Muscle layer of duodenum (tissue), 2 donors: ENCODE measurements around the gene MYH3.

Source experiments
- H3K27ac ChIP-seq: one replicate; pipeline ENCODE4 v1.7.0; 2013; ENCODE audit warnings: mild to moderate bottlenecking, low read length
- H3K27me3 ChIP-seq: one replicate; pipeline ENCODE4 v1.7.0; 2013; ENCODE audit warnings: low read depth, mild to moderate bottlenecking, control low read depth, low read length
- H3K36me3 ChIP-seq, 2 donors: one replicate each; pipeline ENCODE4 v1.7.0; 2013; ENCODE audit warnings: low read length in 2 of 2, control low read depth in 1 of 2, mild to moderate bottlenecking in 1 of 2; ENCODE audit not compliant: insufficient read depth in 2 of 2, control insufficient read depth in 1 of 2
- H3K4me1 ChIP-seq, 2 donors: one replicate each; pipeline ENCODE4 v1.7.0; 2013; ENCODE audit warnings: low read length in 2 of 2, mild to moderate bottlenecking in 2 of 2, control low read depth in 1 of 2, moderate library complexity in 1 of 2; ENCODE audit not compliant: insufficient read depth in 2 of 2, control insufficient read depth in 1 of 2
- H3K4me3 ChIP-seq, 2 donors: one replicate each; pipeline ENCODE4 v1.7.0; 2013; ENCODE audit warnings: low read length in 2 of 2, low read depth in 1 of 2, mild to moderate bottlenecking in 1 of 2
- H3K9me3 ChIP-seq, 2 donors: one replicate each; pipeline ENCODE4 v1.7.0; 2013; ENCODE audit warnings: low read length in 2 of 2, control low read depth in 1 of 2, mild to moderate bottlenecking in 1 of 2; ENCODE audit not compliant: control insufficient read depth in 1 of 2
- donor health status: healthy.

The MYH3 gene

DNA sequence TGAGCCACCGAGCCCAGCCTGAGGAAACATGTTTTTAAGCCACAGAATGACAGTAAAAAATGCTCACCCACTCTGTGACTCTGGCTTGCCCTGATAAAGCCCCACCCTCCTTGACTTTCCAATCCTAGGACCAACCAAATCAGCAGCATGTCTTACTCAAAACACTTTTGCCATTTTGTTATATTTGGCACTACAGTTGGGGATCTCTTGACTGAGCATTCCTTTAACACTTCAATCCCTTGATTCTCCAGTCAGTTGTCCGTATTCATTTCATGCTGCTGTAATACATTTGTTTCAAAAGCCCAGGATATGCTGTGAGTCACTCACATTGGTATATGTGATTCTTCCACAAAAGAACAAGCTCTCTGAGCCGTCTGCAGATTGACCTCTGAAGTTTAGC, 8.2 kb downstream of the MYH3 start:
- Histone ChIP-seq H3K4me3 (no peak overlapping the region), H3K27me3 (no peaks in the 10 kb centered on the region), H3K36me3 (peaks cover 0 to 5% of the 10 kb centered on the region in 2 donors), H3K27ac (no peak overlapping the region), H3K4me1 (no peaks in the 10 kb centered on the region), H3K9me3 (no peaks in the 10 kb centered on the region)

DNA sequence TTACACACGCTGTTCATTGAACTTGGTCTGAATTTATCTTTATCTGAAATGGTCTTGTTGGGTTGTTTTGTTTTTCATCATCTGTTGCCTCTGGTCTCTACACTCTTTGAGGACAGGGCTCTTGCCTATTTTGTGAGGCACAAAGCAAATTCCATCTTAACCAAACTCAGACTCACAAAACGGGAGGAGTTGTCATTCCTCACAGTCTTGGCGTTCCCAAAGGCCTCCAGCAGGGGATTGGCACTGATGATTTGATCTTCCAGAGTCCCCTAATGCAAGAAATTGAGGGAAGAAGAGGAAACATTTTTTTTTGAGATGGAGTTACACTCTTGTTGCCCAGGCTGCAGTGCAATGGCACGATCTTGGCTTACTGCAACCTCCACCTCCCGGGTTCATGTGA, 8.7 kb downstream of the MYH3 start:
- H3K4me3 ChIP-seq: no peak overlapping the region
- H3K27ac ChIP-seq: no peak overlapping the region
- H3K27me3 ChIP-seq: no peaks in the 10 kb centered on the region
- no peaks in the 10 kb centered on the region for H3K4me1 ChIP-seq
- no peaks in the 10 kb centered on the region for H3K9me3 ChIP-seq
- H3K36me3 ChIP-seq: peaks cover 0 to 5% of the 10 kb centered on the region in 2 donors

DNA sequence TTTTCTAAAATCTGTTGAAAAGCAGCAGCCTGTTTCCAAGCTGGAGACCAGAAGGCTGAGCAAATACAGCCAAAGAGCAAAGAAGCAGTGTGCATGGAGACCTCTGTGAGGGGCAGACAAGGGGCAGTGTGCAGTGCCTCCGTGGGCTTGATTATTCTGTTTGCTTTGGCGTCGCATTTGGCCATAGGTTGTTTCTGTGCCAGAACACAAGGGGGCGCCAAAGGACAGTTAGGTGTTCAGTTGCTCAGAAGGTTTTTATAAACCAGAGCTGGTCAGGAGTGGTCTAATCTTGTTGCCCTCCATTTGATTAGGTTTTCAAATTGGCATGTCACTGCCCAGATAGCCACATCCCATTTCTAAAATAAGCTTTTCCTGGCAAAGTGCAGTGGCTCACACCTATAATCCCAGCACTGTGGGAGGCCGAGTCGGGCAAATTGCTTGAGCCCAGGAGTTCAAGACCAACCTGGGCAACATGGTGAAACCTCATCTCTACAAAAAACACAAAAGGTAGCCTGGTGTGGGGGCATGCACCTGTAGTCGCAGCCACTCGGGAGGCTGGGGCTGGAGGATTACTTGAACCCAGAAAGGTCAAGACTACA, 10.6 kb downstream of the MYH3 start:
- Histone ChIP-seq H3K4me1 (no peaks in the 10 kb centered on the region), H3K27me3 (no peaks in the 10 kb centered on the region), H3K9me3 (no peaks in the 10 kb centered on the region), H3K27ac (no peak overlapping the region), H3K36me3 (peaks cover 0 to 11% of the 10 kb centered on the region in 2 donors), H3K4me3 (no peak overlapping the region)

DNA sequence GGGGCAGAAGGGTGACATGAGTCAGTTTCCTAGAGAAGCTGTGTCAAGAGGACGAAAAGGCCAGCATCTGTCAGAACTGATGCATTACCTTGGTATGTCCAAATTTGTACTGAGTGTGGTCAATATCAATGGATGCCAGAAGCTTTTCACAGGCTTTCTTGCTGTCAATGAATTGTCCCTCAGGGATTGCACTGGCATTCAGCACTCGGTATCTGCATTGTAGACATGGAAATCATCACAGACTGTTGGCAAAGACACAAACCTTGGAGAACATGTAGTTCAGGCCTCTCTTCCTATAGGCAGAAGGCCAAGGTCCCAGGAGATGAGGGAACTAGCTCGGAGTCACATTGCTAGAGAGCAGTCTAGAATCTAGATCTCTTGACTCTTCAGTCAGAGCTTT, 16.6 kb downstream of the MYH3 start:
- Histone ChIP-seq H3K4me3 (no peak overlapping the region), H3K27me3 (no peaks in the 10 kb centered on the region), H3K9me3 (no peaks in the 10 kb centered on the region), H3K27ac (no peak overlapping the region), H3K4me1 (no peaks in the 10 kb centered on the region), H3K36me3 (peaks cover 19 to 41% of the 10 kb centered on the region in 2 donors)

DNA sequence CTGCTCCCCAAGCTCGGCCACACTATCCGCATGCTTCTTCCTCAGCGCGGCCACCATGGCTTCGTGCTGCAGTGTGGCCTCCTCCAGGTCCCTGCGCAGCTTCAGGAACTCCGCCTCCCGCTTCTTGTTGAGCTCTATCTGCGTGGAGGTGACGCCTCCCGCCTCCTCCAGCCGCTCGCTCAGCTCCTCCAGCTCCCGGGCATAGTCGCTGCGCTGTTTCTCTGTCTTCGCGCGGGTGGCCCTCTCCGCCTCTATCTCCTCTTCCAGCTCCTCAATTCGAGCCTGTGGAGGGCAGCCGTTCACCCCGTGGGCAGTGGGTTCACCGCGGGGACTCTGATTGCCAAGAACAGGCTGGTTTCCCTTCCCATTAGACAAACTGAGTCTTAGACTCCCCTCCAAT, 19.0 kb downstream of the MYH3 start:
- Histone ChIP-seq H3K9me3 (no peaks in the 10 kb centered on the region), H3K4me1 (no peaks in the 10 kb centered on the region), H3K36me3 (peaks cover 19 to 49% of the 10 kb centered on the region in 2 donors), H3K4me3 (no peak overlapping the region), H3K27ac (no peak overlapping the region), H3K27me3 (no peaks in the 10 kb centered on the region)

DNA sequence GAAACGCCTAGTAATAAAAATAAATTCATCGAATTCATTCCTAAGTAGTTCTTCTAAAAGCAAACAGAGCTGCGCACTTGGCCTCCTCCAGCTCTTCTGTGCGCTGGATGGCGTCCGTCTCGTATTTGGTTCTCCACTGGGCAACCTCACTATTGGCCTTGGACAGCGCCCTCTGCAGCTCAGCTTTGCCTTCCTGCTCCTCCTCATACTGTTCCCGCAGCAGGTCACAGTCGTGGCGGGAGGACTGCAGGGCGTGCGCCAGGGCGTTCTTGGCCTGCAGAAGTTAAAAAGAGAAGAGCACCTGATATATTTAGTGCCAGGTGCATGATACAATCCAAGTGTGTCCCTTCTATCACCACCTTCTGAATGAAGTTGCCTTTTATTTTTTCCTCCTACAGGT, 21.8 kb downstream of the MYH3 start:
- no peaks in the 10 kb centered on the region for H3K9me3 ChIP-seq
- no peak overlapping the region for H3K4me3 ChIP-seq
- no peaks in the 10 kb centered on the region for H3K27me3 ChIP-seq
- H3K36me3 ChIP-seq: peaks cover 14 to 42% of the 10 kb centered on the region in 2 donors
- no peak overlapping the region for H3K27ac ChIP-seq
- H3K4me1 ChIP-seq: no peaks in the 10 kb centered on the region

DNA sequence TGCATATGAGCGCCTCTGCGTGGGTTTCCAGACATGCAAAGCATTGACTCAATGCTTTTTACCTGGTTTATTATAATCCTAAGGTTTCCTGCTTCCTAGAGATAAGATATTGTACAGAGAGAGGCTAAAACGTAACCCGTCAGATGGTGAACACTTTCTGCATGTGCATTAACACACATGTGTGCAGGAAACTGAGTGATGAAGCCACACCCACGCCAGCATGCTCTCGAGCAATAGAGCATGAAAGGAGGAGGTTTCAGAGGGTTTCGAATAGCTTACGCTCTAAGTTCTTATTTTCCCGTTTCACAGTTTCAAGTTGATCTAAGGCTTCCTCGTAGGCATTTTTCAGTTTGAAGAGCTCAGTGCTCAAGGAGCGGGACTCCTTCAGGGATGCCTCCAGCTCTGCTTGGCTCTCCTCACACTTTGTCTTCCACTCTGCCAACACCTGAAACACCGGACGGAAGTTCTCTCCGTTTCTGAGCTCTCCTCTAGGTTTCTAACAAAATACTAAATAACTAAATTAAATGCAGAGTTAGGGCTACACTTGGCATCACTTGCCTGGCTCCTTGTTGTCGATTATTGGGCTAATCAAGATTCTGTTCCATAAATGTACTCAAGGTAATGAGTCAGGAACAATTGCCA, 23.2 kb downstream of the MYH3 start:
- H3K4me1 ChIP-seq: no peaks in the 10 kb centered on the region
- no peak overlapping the region for H3K4me3 ChIP-seq
- peaks cover 0 to 47% of the 10 kb centered on the region in 2 donors for H3K36me3 ChIP-seq
- no peak overlapping the region for H3K27ac ChIP-seq
- H3K9me3 ChIP-seq: no peaks in the 10 kb centered on the region
- H3K27me3 ChIP-seq: no peaks in the 10 kb centered on the region

DNA sequence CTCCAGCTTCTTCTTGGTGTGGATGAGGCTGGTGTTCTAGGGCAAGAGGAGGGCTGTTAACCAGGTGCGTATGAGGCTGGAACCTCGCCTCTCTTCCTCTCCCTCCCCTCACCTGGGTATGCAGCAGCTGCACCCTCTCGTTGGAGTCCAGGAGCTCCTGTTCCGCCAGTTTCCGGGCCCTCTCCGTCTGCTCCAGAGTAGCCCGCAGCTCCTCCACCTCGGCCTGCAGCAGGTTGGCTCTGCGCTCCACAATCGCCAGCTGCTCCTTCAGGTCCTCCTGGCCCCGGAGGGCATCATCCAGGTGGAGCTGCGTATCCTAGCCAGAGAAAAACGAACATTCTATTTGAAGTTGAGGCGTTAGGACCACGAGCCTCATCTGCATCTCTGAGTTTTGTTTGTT, 25.4 kb downstream of the MYH3 start:
- Histone ChIP-seq H3K36me3 (peaks cover 0 to 32% of the 10 kb centered on the region in 2 donors), H3K4me1 (no peaks in the 10 kb centered on the region)

DNA sequence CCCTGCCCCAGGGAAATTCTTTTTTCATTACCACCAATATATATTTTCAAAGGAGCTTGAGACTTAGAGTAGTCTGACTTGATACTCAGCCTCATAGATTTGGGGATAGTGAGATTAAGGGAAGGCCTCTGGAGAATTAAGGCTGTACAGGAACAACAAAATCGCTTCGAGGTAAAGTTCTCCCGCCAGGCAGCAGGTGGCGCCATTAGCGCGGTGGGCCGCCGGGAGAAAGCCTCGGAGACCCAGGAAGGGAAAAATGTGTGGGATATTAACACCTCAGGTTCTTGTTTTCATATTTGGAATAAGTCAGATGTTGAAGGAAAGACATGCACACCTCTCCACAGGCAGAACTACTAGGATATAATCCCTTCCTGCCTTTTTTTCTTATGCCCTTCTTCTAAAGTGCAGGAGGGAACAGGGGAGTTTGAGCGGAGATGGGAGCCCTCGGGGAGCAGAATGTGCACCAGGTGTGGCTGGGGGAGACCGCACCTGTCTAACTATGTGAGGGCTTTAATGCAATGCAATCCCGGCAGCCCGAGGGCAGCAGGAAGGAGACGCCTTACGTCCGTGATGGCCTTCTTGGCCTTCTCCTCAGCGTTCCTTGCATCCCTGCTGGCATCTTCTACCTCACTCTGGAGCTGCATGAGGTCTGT, 25.9 kb downstream of the MYH3 start:
- no peak overlapping the region for H3K4me3 ChIP-seq
- peaks cover 0 to 32% of the 10 kb centered on the region in 2 donors for H3K36me3 ChIP-seq
- H3K27me3 ChIP-seq: no peaks in the 10 kb centered on the region
- H3K9me3 ChIP-seq: no peaks in the 10 kb centered on the region
- H3K4me1 ChIP-seq: no peaks in the 10 kb centered on the region
- no peak overlapping the region for H3K27ac ChIP-seq

More for the DNA sequence above, 25.4 kb downstream of the MYH3 start:
- no peaks in the 10 kb centered on the region for H3K27me3 ChIP-seq
- no peak overlapping the region for H3K4me3 ChIP-seq
- no peaks in the 10 kb centered on the region for H3K9me3 ChIP-seq
- no peak overlapping the region for H3K27ac ChIP-seq

DNA sequence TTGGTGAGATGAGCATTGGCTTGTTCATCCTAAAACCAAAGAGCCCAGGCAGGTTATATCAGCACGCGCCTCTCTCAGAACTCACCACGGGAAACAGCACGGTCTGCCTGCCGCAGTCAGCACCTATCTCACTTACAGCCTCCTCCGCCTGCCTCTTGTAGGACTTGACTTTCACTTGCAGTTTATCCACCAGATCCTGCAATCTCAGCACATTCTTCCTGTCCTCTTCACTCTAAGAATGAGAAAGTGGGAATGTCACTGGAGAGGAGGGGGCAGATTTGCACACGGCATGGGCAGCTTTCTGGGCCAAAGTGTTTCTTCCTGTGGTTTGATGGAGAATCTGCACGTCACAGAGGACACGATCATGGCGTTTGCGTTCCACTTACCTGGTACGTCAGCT, 27.4 kb downstream of the MYH3 start:
- Histone ChIP-seq H3K36me3 (peaks cover 0 to 23% of the 10 kb centered on the region in 2 donors), H3K27ac (no peak overlapping the region), H3K4me1 (no peaks in the 10 kb centered on the region), H3K9me3 (no peaks in the 10 kb centered on the region), H3K4me3 (no peak overlapping the region), H3K27me3 (no peaks in the 10 kb centered on the region)

DNA sequence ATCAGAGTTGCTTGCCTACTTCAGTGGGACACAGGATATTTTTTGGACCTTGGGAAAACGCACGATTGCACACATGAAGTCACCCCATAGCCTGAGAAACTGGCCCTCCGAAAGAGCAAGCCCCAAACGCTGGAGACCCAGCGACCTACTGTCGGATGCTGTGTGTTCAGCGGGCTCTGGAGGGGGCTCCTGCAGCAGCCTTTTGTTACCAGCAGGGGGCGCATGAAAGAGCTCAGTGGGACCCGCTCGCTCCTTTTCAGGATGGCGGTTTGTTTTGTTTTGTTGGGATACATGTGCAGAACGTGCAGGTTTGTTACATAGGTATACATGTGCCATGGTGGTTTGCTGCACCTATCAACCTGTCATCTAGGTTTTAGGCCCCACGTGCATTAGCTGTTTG, 28.4 kb downstream of the MYH3 start:
- Histone ChIP-seq H3K27ac (no peak overlapping the region), H3K27me3 (no peaks in the 10 kb centered on the region), H3K9me3 (no peaks in the 10 kb centered on the region), H3K4me1 (no peaks in the 10 kb centered on the region), H3K36me3 (peaks cover 0 to 18% of the 10 kb centered on the region in 2 donors), H3K4me3 (no peak overlapping the region)
